ENCODE results near the gene EP400.

Gene EP400

GRCh38 chr12:131949431-131950181 lies at the start of gene EP400:
EP400 (plus strand) TSS chr12:131949942; CDS start chr12:131960620, 10,678 bp downstream.
- in situ Hi-C loops (cut with HindIII; ENCODE audit: low sequenced_read_pairs): no loop called here

GRCh38 chr12:131900397-131900796 lies 49.3 kb upstream of the EP400 start:
- in situ Hi-C loops (cut with HindIII; ENCODE audit: low sequenced_read_pairs): no loop called here

- in situ Hi-C loops (cut with HindIII; ENCODE audit: low sequenced_read_pairs): no loop called here
Observed at GRCh38 chr12:131901431-131902331, 48.1 kb upstream of the EP400 start.

- in situ Hi-C loops (cut with HindIII; ENCODE audit: low sequenced_read_pairs): no loop called here
Observed at GRCh38 chr12:131902332-131903241, 47.2 kb upstream of the EP400 start.

GRCh38 chr12:131903270-131904255 lies 46.2 kb upstream of the EP400 start:
- in situ Hi-C loops (cut with HindIII; ENCODE audit: low sequenced_read_pairs): no loop called here

GRCh38 chr12:131904346-131904745 lies 45.4 kb upstream of the EP400 start:
- in situ Hi-C loops (cut with HindIII; ENCODE audit: low sequenced_read_pairs): no loop called here

GRCh38 chr12:131905081-131905629 lies 44.6 kb upstream of the EP400 start:
- in situ Hi-C loops (cut with HindIII; ENCODE audit: low sequenced_read_pairs): no loop called here

- in situ Hi-C loops (cut with HindIII; ENCODE audit: low sequenced_read_pairs): no loop called here
Observed at GRCh38 chr12:131905630-131906091, 44.1 kb upstream of the EP400 start.

GRCh38 chr12:131907379-131908091 lies 42.2 kb upstream of the EP400 start:
- in situ Hi-C loops (cut with HindIII; ENCODE audit: low sequenced_read_pairs): no loop called here

- in situ Hi-C loops (cut with HindIII; ENCODE audit: low sequenced_read_pairs): no loop called here
Observed at GRCh38 chr12:131908092-131909080, 41.4 kb upstream of the EP400 start.

- in situ Hi-C loops (cut with HindIII; ENCODE audit: low sequenced_read_pairs): no loop called here
Observed at GRCh38 chr12:131909081-131909751, 40.5 kb upstream of the EP400 start.

GRCh38 chr12:131909752-131910219 lies 40.0 kb upstream of the EP400 start:
- in situ Hi-C loops (cut with HindIII; ENCODE audit: low sequenced_read_pairs): no loop called here

GRCh38 chr12:131910302-131911027 lies 39.3 kb upstream of the EP400 start:
- in situ Hi-C loops (cut with HindIII; ENCODE audit: low sequenced_read_pairs): no loop called here

- in situ Hi-C loops (cut with HindIII; ENCODE audit: low sequenced_read_pairs): no loop called here
Observed at GRCh38 chr12:131911028-131911650, 38.6 kb upstream of the EP400 start.

- in situ Hi-C loops (cut with HindIII; ENCODE audit: low sequenced_read_pairs): no loop called here
Observed at GRCh38 chr12:131911851-131912477, 37.8 kb upstream of the EP400 start.
